Sciatic nerve (tissue), 2 donors: ENCODE measurements around the gene CDC45. TPM values are rescaled to one million over a fixed set of nuclear protein-coding genes. Genes with fewer than 3 reads are reported as not detected.

Experiments
- ATAC-seq: fragments of 200-7000 bp; cut with Tn5 transposase; one replicate; pipeline ENCODE4 v1.9.1; 2020; ENCODE audit warnings: mild to moderate bottlenecking, moderate library complexity
- DNase-seq: peaks from one replicate; pipeline ENCODE4 v3.0.0-alpha.2; 2020; ENCODE audit warnings: low spot score
- intact Hi-C: fragments of 100-400 bp; cut with DNase I; formaldehyde crosslinking; loops from one replicate; pipeline ENCODE4 v1.14.2; 2022
- total RNA-seq: library from RNA; stranded (reverse); fragmentation: NEBNext Ultra II Directional; extraction: Animal tissue kit (Norgen Biotek cat#: 25700); gene quantifications from one replicate; pipeline ENCODE4 v1.2.1, GENCODE V29; 2021
- donor health status: DM: no; HTN: no; CAD: no.
- donor health status: DM: no; HTN: no; CAD: no.

CDC45 gene
- total RNA-seq, 1 donor from 2014 or later = not detected

DNA sequence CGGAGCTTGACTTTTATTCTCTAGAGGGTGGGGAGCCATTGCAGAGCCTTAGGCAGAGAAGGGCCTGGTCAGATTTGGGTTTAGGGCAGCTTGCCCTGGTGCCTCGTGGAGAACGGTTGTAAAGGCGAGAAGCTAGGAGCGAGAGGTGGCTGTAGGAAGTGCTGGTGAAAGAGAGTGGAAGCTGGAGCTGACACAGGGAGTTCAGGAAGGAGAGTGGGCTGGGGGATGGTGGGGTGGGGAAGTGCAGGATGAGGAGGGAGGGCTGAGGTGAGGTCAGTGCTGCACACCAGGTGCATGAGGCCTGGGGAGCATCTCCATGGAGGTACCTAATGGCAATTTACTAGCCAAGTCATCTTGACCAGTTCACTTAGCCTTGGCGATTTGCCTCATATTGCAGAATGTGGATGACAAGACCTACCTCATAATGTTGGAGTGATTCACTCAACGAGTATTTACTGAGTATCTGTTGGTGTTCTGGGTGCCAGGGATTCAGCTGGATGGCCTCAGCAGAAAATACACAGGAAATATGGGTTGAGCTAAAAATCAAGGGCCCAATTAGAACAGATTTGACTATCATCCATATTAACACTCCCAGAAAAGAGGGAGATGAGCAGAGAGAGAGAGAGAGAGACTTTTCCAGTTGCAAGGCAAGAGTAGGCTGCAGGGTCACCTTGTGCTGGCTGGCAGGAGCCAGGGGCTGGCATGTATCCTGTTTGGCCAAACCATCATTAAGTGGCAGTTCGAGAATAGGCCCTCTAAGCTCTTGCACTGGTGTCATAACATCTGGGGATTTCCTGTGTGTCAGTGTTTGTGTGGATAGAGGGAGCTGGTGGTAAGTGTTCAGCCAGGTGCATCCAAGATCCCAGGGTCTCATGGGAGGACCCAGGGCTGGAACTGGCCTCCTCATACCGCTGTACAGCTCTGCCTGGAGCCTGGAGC is 88.9 kb downstream of the CDC45 start:
- DNase-seq = no peak
- intact Hi-C loops = no loop called here
- no peak for ATAC-seq

DNA sequence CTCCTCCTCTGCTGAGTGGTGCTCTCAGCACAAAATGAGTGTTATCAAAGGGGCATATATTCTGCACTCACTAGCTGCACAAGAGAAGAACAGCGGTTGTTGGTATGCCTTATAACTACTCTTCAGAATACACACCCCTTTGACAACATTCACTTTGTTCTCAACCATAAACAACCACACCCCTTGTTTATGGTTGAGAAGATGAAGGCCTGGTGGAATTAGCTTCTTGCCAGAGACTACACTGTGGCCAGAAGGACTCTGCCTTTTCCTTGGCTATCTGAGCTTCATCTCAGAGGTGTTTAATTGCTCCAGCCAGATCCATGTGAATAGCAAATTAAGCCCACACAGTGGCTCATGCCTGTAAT is 89.5 kb downstream of the CDC45 start:
- intact Hi-C loops = no loop called here
- ATAC-seq (no peak), DNase-seq (no peak)

DNA sequence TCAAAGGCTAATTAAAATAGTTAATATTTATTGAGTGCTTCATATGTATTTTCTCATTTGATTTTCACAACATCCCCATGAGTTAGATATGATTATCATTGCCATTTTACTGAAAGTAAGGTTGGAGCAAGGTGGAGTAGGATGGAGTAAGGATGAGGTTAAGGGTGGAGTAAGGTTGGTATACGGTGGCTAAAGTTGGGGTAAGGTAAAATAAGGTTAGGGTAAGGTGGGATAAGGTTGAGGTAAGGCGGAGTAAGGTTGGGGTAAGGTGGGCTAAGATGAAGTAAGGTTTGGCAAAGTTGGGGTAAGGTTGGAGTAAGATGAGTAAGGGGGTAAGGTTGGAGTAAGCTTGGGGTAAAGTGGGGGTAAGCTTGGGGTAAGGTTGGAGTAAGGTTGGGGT is 90.3 kb downstream of the CDC45 start:
- DNase-seq = no peak
- intact Hi-C loops = no loop called here

More for the DNA sequence above, 90.3 kb downstream of the CDC45 start:
- no peak for ATAC-seq

Other genes with a start within 250 kb of the CDC45 start
- gene CLTCL1, start 188.2 kb upstream of the CDC45 start, total RNA-seq = 14.2 TPM
- gene HIRA, start 48.2 kb upstream of the CDC45 start, total RNA-seq = 26.2 TPM
- 18.7 TPM for gene MRPL40, start 47.4 kb upstream of the CDC45 start, total RNA-seq
- 43.8 TPM for gene C22orf39, start 32.2 kb upstream of the CDC45 start, total RNA-seq
- gene UFD1, start 727 bp upstream of the CDC45 start, total RNA-seq = 41.5 TPM
- gene CLDN5, start 44.5 kb downstream of the CDC45 start, total RNA-seq = 136 TPM
- 22.5 TPM for gene SEPTIN5, start 234.6 kb downstream of the CDC45 start, total RNA-seq
- gene GP1BB, start 243.6 kb downstream of the CDC45 start, total RNA-seq = 4.1 TPM